ENCODE results near the gene ALKBH5.
"Not testable (repeated sequence)": the region's sequence is repeated elsewhere in the genome, so short reads cannot be mapped to it uniquely, and the experiment has no call there.

Gene ALKBH5

DNA sequence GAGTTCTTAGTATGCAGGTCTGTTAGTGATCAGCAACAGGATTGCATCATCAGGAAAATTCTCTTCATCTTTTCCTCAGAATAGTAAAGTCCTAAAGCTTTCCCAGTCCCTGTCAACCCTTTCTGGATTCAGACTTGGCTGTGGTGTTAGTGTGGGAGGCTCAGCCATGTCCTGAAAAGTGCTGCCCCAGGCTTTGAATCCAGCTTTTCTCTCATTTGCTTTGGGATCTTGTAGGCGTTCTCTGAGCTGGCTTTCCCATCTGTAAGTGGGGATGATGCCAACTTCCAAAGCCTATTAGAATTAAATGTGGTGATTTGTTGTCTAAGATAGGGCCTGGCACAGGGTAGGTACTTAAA is 3.0 kb downstream of the ALKBH5 start:
- DNase-seq = no peak

DNA sequence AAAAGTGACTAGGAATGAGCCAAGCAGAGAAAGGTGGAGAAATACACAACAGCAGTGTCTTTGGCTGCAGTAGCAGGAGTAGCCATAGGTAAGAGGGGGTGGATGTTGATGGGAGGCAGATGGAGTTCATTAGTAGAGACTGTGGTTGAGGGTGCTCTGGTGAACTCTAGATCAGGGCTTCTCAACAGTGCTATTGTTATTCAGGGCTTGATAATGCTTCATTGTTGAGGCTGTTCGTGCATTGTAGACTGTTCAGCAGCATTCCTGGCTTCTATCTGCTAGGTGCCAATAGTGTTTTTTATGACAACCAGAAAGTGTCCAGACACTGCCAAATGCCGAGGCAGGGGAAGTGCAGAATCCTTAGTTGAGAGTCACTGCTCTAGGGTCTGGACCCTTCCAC is 3.6 kb downstream of the ALKBH5 start:
- no peak for DNase-seq

DNA sequence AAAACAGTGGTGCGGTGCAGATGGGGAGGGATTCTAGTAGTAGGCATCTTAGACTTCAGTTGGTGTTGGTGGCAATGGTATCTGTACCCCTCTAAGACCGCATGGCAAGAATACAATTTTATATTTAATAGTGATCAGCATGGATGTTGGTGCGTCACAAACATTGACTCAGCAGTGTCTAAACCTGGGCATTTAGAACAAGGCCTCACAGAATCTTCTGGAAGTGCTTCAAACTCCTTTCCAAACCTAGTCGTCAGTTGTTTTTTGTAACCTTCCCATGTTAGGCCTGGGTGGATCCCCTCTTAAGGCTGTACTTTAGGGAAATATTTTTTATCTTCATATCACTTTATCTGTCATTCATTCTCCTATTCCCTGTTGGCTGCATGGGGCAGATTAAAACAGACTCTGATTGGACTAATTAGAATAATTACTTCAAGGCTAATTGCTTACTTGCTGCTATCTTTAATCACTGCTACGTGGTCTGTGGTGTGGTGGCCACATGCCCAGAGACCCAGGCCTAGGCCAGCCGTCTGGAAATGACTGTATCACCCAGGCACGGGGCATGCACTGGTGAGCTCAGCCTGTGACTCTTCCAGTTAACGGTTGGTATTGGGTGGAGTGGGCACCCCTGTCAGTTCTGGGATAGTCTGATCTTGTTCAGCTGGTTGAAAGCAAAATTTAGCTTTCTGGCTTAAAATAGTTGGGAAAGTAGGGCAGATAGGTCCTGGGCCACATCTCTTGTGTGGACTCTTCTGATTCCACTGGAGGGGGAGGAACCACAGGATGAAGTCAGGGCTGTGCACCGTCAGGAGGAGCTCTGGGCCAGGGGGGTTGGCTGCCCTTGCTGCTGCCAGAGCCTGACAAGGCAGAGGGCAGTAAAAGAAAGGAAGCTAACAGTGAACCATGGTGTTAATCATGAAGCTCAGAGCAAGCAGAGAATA is 4.5 kb downstream of the ALKBH5 start:
- no peak for DNase-seq

DNA sequence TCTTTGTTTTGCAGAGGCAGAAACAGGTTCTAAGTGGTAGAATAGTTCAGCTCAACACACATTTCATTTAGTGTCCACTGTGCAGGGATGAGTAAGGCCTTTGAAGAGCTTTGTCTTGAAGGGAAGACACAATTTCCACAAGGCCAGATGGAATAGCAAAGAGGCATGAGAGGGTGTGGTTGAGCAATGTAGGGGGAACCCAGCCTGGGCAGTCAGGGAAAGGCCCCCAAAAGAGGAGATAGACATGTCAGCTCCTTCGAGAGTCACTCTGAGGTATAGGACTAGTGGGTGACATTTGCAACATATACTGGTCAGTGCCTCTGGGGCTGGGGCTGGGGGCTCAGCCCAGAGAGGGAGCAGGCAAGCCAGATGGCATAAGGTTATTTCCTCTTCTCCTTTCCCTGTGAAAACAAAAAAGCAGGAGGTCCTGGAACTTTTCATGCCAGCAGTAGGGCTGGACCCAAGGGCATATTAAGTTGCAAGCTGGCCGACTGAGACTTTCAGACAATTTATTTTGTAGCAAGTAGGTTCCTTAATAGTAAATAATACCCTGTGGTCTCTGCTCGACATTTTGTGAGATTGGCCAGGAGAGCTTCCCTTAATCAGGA is 7.1 kb downstream of the ALKBH5 start:
- no peak for DNase-seq

DNA sequence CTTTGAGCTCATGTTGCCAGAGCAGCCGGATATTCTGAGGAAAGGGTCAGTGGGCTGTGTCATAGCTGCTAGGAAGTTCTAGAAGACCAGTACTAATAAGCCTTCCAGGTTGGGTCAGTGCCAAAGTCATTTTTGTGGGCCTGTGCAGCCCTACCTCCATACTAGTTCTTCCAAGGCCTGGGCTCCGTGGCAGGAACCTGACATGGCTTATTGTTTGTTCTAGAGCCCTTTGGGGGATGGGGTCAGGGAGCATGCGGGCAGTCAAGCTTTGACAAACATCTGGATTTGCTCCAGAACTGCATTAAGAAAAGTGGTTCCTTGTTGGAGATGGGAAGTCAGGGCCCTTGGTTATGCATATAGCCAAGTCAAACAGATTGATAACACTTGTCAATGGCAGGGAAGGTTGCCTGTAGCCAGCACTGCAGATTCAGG is 7.6 kb downstream of the ALKBH5 start:
- no peak for DNase-seq

DNA sequence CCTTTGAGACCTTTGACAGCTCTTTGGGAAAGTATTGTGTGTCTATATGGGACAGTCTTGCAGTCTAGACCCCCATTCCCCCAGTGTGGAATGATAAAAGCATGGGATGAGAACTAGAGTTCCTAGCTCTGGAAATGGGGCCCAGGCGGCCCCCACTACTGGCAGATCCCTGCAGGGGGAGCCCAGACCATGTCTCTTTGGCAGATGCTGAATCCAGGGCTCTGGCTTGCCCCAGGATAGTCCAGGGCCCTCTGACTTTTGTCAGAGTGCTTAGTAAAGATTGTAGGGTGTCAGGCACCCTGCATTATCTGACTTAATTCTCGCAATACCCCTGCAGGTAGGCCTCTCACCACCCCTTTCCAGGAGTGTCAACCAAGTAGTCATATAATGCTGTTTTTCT is 8.3 kb downstream of the ALKBH5 start:
- DNase-seq = no peak

DNA sequence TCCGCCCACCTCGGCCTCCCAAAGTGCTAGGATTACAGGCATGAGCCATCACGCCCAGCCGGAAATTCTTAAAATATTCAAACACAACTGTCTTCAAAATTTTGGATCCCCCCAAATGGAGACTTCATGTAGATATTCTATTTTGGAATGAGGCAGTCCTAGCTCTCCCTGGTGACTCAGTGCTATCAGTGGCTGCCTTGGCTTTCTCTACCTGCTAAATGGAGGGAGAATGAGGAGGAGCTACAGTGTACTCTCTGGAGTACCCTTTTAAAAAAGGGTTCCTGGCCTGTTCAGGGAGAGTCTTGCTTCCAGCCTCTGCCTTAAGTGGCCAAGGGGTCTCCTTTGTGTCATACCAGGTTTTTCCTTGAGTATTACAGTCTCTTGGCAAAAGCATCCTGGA is 10.8 kb downstream of the ALKBH5 start:
- DNase-seq = no peak

DNA sequence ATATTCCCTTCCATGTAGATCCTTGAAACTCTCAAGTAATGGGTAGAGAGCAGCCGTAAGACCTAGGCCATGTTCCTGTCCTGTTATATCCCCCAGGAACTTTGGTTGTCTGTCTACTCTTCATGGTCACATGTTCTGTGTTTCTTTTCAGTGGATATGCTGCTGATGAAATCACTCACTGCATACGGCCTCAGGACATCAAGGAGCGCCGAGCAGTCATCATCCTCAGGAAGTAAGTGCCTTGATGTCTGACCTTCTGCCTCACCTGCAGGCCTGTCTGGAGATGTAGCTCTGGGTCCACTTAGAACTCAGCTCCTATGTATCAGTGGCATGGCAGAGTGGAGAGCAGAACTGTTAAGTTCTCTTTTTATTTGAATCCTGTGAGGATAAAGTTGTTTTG is 11.2 kb downstream of the ALKBH5 start:
- no peak for DNase-seq

DNA sequence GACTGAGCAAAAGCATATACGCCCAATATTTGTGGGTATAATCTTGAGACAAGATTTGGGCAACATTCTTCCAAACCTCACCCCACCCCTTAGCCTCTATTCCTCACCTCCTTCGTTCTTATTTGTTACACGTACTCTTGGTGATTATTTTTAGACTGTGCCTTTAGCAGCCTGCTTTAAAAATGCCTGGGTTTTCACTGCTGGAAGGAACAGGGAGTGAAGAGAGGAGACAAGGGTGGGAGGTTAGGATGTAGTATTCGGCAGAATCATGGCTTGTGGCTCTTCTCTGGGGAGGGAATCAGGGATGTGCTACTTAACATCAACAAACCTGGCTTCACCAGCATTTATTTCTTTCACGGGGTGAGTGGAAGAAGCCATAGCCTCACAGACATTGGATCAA is 11.6 kb downstream of the ALKBH5 start:
- DNase-seq = no peak

DNA sequence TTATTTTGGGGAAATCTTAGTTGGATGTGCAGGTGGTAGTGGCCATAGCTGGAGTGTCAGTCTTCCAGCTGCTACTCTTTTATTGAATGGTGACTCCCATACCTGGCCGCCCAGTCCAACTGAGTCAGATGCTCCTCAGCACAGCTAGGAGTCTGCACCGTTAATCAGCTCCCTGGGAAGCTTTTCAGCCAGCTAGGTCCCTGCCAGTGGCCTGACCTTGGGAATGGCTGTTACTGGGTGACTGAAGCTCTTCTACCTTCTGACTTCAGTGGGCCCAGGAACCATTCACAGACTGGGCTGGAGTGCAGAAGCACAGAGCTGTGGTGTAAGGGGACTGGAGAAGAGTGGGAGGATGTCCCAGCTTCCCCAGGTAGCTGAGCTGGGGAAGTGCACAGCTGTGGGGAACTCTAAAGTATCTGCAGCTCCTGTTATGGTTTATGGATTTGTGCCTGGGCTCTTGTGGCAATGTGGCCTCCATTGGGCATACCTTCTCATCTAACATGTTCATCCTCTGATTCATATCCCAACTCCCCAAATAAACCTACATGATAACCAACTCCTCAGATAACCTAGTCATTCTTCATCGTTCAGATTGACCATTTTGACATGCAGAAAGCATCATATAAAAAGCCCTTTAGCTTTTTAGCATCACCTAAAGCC is 14.0 kb downstream of the ALKBH5 start:
- DNase-seq = no peak

DNA sequence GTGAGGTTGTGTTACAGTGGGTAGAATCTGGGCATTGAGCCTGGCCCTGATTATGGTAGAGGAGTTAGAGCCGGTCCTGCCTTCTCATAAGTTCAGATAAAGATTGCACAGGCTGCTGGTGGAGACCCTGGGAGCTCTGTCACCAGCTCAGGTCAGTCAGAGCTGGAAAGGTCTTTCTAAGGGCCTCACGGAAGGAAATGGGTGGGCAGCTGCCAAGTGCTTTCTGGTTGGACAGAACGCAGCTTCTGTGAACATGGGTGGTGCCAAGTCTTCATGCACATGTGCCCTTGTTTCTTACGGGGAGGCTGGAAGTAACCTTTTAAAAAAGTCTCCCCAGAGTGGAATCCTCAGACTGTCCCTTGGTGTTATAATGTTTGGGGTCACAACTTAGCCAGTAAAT is 14.9 kb downstream of the ALKBH5 start:
- no peak for DNase-seq

DNA sequence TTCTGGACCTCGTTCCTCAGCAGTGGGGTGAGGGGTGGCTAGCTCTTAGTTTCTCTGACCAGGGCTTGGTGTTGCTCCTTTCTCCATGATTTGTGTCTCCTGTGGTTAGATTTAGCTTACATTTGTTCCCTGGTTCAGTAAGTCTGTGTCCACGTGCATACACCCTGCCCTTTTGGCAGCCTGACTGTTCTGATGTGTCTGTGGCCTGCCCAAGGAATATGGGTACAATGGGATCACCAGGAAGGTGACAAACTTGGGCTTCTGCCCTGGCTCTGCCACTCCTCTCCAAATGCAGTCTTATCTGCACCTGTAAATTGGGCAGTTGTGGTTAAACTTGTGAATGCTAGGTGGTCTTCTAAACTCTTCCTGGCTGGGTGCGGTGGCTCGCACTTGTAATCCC is 17.5 kb downstream of the ALKBH5 start:
- DNase-seq = no peak

DNA sequence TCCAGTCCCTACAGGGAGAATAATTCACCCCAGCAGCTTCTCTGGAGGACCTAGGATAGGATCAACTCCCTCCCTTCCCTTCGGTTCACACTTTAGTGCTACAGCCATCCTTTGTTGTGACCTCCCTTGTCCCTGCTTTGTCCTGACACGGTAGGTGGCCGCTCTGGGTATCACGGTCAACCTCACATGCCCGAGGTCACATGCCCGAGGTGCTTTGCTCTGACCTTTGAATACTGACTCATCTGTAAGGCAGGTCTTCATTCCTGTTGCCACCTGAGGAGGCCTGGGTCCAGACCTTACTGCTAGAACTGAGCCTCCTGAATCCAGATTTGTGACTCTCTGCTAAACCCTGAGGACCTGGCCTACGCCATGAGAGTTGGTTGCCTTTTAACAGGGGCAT is 19.7 kb downstream of the ALKBH5 start:
- no peak for DNase-seq

DNA sequence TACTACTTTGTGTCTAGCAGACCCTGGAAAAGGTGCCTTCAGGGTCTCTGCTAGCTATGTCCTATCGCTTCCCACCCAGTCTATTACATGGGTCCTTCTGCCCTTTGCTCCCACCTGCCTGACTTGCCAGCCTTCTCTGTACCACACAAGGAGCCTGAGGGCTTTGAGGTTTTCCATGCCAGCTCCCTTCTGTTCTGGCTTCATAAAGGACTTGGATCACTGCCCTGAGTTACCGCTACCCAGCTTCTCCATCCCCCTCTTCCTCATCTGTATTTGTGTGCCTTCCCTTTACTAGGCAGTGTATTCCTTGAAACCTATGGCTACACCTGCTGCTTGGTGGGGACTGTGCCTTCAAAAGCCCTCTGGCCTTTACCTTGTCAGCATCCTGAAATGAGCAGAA is 22.2 kb downstream of the ALKBH5 start:
- DNase-seq = no peak

DNA sequence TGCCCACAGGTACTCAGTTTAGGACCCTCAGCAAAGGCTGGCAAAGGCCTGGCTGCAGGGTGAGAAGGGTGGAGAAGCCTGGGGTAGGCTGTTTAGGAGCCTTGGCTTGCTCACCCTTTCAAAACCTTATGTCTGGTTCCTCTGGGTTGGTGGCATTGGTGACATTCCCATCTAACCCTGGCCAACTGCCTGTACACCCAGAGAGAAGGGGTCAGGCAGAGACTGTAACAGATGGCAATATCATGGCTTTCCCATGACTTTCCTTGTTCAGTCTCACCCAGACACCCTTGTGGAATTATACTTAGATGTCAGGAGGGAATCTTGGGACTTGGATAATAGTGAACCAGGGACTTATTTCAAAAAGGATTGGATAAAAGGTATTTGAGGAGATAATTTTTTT is 23.3 kb downstream of the ALKBH5 start:
- no peak for DNase-seq

DNA sequence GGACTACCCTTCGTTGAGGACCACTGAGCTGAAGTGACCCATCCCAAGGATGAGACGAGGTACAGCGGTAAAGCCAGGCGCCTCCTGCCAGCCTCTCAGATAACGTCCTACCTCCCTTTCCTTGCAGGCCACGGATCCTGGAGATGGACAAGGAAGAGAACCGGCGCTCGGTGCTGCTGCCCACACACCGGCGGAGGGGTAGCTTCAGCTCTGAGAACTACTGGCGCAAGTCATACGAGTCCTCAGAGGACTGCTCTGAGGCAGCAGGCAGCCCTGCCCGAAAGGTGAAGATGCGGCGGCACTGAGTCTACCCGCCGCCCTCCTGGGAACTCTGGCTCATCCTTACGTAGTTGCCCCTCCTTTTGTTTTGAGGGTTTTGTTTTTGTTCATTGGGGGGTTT is 24.5 kb downstream of the ALKBH5 start:
- DNase-seq = no peak

DNA sequence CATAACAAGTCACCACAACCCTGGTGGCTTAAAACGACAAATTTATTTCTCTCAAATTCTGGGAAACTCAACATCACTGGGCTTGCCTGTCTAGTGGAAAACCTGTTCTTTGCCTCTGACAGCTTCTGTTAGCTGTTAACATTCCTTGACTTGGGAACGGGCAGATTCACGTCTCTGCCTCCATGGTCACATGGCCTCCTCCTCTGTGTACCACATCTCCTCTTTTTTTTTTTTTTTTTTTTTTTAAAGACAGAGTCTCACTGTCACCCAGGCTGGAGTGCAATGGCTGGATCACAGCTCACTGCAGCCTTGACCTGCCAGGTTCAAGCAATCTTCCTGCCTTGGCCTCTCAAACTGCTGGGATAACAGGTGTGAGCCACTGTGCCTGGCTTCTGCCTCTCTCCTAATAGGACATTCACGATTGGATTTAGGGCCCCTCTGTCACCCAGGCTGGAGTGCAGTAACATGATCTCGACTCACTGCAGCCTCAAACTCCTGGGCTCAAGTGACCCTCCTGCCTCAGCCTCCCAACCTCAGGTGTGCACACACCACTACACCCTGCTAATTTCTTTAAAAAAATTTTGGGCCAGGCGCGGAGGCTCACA is 30.1 kb downstream of the ALKBH5 start:
- DNase-seq = no peak

DNA sequence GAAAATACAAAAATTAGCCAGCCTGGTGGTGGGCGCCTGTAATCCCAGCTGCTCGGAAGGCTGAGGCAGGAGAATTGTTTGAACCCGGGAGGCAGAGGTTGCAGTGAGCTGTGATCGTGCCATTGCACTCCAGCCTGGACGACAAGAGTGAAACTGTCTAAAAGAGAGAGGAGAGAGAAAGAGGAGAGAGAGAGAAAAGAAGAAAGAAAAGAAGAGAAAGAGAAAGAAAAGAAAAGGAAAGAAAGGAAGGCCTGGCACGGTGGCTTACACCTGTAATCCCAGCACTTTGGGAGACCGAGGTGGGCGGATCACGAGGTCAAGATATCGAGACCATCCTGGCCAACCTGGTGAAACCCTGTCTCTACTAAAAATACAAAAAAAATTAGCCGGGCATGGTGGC is 33.3 kb downstream of the ALKBH5 start:
- DNase-seq = not testable (repeated sequence)

DNA sequence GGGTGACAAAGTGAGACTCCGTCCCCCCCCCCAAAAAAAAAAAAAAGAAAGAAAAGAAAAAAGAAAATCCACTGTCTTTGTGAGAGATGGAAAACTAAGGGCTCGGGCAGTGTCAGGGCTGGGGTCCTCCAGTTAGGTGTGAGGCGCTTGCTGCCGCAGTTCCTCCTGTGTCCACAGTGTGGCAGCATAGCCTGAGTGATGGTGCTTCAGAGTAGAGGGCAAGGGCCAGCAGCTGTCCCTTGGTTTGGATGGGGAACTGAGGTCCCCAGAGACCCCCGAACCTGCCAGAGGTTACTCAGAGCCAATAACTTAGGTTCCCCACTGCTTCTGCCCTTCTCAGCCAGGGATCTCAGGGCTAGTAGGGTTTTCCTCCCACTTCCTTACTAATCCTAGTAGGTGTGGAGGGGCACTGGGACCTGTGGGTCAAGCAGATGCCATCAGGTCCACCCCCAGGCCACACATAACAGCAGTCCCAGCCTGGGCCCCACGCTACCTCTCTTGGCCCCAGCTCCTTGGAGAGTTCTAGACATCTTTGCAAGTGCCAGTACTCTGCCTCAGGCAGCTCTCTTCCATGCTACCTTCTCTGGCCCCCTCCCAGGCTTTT is 33.9 kb downstream of the ALKBH5 start:
- no peak for DNase-seq

DNA sequence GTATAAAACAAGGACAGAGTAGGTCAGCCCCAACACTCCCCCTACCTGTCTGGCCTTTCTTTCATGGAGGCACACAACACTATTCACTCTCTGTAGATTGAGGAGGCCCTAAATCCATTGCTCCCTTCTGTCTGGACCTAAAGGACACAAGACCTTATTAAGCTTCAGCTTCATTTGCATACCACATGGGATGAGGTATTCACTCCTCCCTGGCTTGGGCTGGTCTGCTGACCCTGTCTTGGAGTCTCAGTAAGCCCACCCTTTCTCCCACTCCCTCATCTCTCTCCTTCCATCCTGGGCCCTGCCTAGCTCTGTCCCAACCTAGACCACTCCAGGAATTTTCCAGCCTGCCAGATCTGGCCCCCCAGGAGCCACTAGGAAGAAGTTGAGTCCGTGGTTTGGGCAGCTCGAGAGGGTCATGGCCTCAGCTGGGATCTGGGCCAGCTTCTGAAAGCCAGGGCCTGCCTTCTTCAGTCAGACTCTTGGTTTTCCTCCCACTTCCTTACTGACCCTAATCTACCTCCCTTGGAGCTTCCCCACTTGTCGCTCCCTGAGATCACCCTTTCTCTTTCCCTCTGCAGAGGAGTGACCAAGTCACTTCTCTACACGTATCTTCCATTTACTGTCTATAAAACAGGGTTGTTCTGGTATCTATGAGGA is 35.3 kb downstream of the ALKBH5 start:
- DNase-seq = no peak

DNA sequence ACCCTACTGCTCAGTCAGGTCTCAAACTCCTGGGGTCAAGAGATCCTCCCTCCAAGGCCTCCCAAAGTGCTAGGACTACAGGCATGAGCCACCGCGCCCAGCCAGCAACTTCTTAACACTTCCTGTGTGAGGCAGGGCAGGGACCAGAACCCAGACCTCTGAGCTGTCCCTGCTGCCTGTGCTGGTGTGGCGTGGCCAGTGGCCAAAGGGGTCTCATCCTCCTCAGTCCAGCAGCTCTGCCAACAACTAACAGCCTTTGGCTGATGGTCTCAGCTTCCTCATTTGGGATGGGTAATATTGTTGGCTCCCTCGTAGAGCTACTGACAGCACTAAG is 40.4 kb downstream of the ALKBH5 start:
- DNase-seq = no peak

DNA sequence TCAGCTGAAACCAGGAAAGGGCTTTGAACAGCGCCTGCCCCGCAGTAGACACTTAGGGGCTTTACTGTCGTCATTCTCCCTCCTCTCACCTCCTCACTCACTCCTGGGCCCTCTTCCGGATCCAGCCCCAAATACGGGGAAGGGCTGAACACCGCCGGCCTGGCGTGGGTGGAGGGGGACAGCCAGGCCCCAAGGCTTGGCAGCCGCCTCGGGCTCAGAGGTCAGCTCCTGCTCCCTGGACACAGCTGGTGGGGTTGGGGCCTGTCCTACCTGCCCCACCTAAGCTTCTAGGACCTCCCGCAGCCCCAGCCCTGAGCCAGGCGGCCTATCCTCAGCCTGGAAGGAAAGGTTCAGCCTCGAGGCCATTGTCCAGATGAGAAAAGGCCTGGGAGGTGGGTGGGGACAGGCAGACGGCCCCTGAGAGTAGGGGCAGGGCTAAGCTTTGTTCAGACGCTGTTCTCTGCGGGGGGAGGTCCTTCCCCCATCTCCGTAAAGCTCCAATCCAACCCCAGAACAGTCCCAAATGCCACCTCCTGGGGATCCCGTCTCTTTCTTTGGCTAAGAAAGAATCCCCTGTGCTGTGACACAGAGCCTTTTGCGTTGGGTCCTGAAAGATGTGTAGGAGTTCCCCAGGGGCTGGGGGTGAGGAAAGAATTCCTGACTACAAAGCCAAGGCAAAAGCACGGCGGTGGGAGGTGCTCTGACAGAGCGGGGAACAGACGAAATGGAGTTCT is 40.9 kb downstream of the ALKBH5 start:
- no peak for DNase-seq
